Measurements from ENCODE around the gene TMCC3. TPM values are rescaled to one million over a fixed set of nuclear protein-coding genes. Genes with fewer than 3 reads are reported as not detected.

TMCC3 gene
- total and polyA plus RNA-seq, 8 donors: 0.58 to 14.3 (median 5.0) TPM

GRCh38 chr12:94567761-94568160 is 82.6 kb downstream of the TMCC3 start:
- peaks cover 0 to 9% (median 7%) of the 10 kb centered on the region in 4 donors for H3K4me1 ChIP-seq
- intact Hi-C loops (cut with DNase I; ENCODE audit: low total_unique reads): no loop called here
- no peak overlapping the region for H3K27ac ChIP-seq
- DNase-seq: no peak
- TF ChIP-seq POLR2AphosphoS5 (IDR thresholded peaks at IDR 0.05) (no peak), EP300 (IDR thresholded peaks at IDR 0.05) (no peak)
- H3K9me3 ChIP-seq: no peaks in the 10 kb centered on the region
- no peaks in the 10 kb centered on the region for H3K27me3 ChIP-seq
- WGBS, 5 donors: 93 to 98% (median 95%) methylated on average over 6 of the region's 6 CpGs
- H3K36me3 ChIP-seq: peaks cover 6 to 32% (median 25%) of the 10 kb centered on the region in 4 donors
- no peak overlapping the region for H3K4me3 ChIP-seq

- WGBS, 5 donors: 70 to 88% (median 83%) methylated on average over 8 of the region's 8 CpGs
- intact Hi-C loops (cut with DNase I; ENCODE audit: low total_unique reads): no loop called here
- Histone ChIP-seq H3K27me3 (no peaks in the 10 kb centered on the region), H3K4me1 (peaks cover 0 to 2% (median 1%) of the 10 kb centered on the region in 4 donors), H3K9me3 (no peaks in the 10 kb centered on the region), H3K27ac (no peak overlapping the region), H3K36me3 (peaks cover 6 to 24% (median 19%) of the 10 kb centered on the region in 4 donors), H3K4me3 (no peak overlapping the region)
- no peak for DNase-seq
- no peak for TF ChIP-seq CTCF (IDR thresholded peaks at IDR 0.05)
- TF ChIP-seq EP300 (IDR thresholded peaks at IDR 0.05): no peak
Observed at GRCh38 chr12:94566345-94566744, 84.0 kb downstream of the TMCC3 start.

- Histone ChIP-seq H3K27me3 (no peaks in the 10 kb centered on the region), H3K4me3 (no peak overlapping the region), H3K27ac (no peak overlapping the region), H3K9me3 (no peaks in the 10 kb centered on the region), H3K4me1 (no peaks in the 10 kb centered on the region), H3K36me3 (peaks cover 2 to 17% (median 13%) of the 10 kb centered on the region in 4 donors)
- DNase-seq: no peak
- intact Hi-C loops (cut with DNase I; ENCODE audit: low total_unique reads): no loop called here
- TF ChIP-seq CTCF (IDR thresholded peaks at IDR 0.05) (no peak), POLR2AphosphoS5 (IDR thresholded peaks at IDR 0.05) (no peak), POLR2A (IDR thresholded peaks at IDR 0.05) (no peak), EP300 (IDR thresholded peaks at IDR 0.05) (no peak)
- WGBS, 5 donors: 91 to 96% (median 93%) methylated on average over 8 of the region's 8 CpGs
Observed at GRCh38 chr12:94565683-94566082, 84.7 kb downstream of the TMCC3 start.

- no peaks in the 10 kb centered on the region for H3K9me3 ChIP-seq
- H3K27ac ChIP-seq: no peak overlapping the region
- TF ChIP-seq CTCF (IDR thresholded peaks at IDR 0.05) (no peak), POLR2A (IDR thresholded peaks at IDR 0.05) (no peak), POLR2AphosphoS5 (IDR thresholded peaks at IDR 0.05) (no peak), EP300 (IDR thresholded peaks at IDR 0.05) (no peak)
- no peaks in the 10 kb centered on the region for H3K36me3 ChIP-seq
- no peak for DNase-seq
- no peaks in the 10 kb centered on the region for H3K27me3 ChIP-seq
- no peak overlapping the region for H3K4me3 ChIP-seq
- intact Hi-C loops (cut with DNase I; ENCODE audit: low total_unique reads): no loop called here
- H3K4me1 ChIP-seq: no peaks in the 10 kb centered on the region
- 74 to 91% (median 79%) methylated on average over 5 of the region's 5 CpGs for WGBS, 5 donors
Observed at GRCh38 chr12:94563286-94563685, 87.1 kb downstream of the TMCC3 start.

- H3K4me1 ChIP-seq: no peaks in the 10 kb centered on the region
- H3K4me3 ChIP-seq: no peak overlapping the region
- no peak overlapping the region for H3K27ac ChIP-seq
- TF ChIP-seq CTCF (IDR thresholded peaks at IDR 0.05): no peak
- TF ChIP-seq POLR2A (IDR thresholded peaks at IDR 0.05): no peak
- TF ChIP-seq POLR2AphosphoS5 (IDR thresholded peaks at IDR 0.05): no peak
- 49 to 60% (median 56%) methylated on average over 11 of the region's 11 CpGs for WGBS, 5 donors
- intact Hi-C loops (cut with DNase I; ENCODE audit: low total_unique reads): no loop called here
- H3K36me3 ChIP-seq: no peaks in the 10 kb centered on the region
- H3K9me3 ChIP-seq: no peaks in the 10 kb centered on the region
- DNase-seq: peak; percentile 43 to 79
- H3K27me3 ChIP-seq: no peaks in the 10 kb centered on the region
Observed at GRCh38 chr12:94561943-94562411, 88.4 kb downstream of the TMCC3 start.

All from stomach (tissue), 9 donors.